ENCODE measurements around the gene POPDC2. TPM values are rescaled to one million over a fixed set of nuclear protein-coding genes. Genes with fewer than 3 reads are reported as not detected.

The POPDC2 gene
- total and polyA plus RNA-seq, 10 of the 15 experiments (the other 5 are each of a cell fraction or from before 2014, with no cell fraction given) = 1.8 to 12.7 (median 3.5) TPM

- ChIA-PET POLR2A (interaction anchor here (6.2 to 10.4 kb wide), 4 partner anchors 9 to 40 kb away, joined by 57 to 133 read pairs (median 104); partner anchors contain the start of genes ADPRH and CD80), CTCF (interaction anchor here (0.6 to 6.0 kb wide), 5 partner anchors 11 to 83 kb away, joined by 3 to 71 read pairs (median 13); no protein-coding TSS in a partner anchor), RAD21 (ENCODE audit: unreplicated experiment) (interaction anchor here (0.7 to 7.0 kb wide), 8 partner anchors 16 to 134 kb away, joined by 3 to 147 read pairs (median 4); partner anchors contain the start of genes CD80, COX17 and TMEM39A), SMC1A (ENCODE audit: uncharacterized antibody, unreplicated experiment) (interaction anchor here (1.0 to 4.5 kb wide), 10 partner anchors 8 to 82 kb away, joined by 3 to 41 read pairs (median 10); partner anchors contain the start of genes ADPRH and CD80)
- in situ Hi-C loops (cut with MboI) (loop anchor here (5.0 kb wide), 1 partner anchor 80 kb away; the partner anchor contains the start of gene COX17), intact Hi-C loops (cut with micrococcal nuclease; ENCODE audit: unreplicated experiment) (loop anchor here (1.0 kb wide), 3 partner anchors 17 to 35 kb away; no protein-coding TSS in a partner anchor)
- Histone ChIP-seq H3K4me2 (ENCODE audit: control insufficient read depth, insufficient read depth) (peak within 1 kb of the TSS; percentile 80), H3K9ac (ENCODE audit: control insufficient read depth, insufficient read depth, low read length) (peak within 1 kb of the TSS; percentile 80), H3K27me3 (replicated peaks in 1 of 2; ENCODE audit: control insufficient read depth in 2 of 2, insufficient read depth in 2 of 2, low read length in 1 of 2) (no peaks in the 10 kb centered on the region), H3K36me3 (ENCODE audit: control insufficient read depth in 2 of 2, insufficient read depth in 2 of 2, low read length in 1 of 2) (no peaks in the 10 kb centered on the region), H3K4me3 (peak within 1 kb of the TSS; percentile 43), H3K4me1 (ENCODE audit: control insufficient read depth, insufficient read depth, low read length) (peaks cover 59% of the 10 kb centered on the region), H3K27ac (ENCODE audit: control insufficient read depth, insufficient read depth) (peak within 1 kb of the TSS; percentile 87), H4K20me1 (ENCODE audit: control insufficient read depth, insufficient read depth) (no peaks in the 10 kb centered on the region), H3K9me3 (replicated peaks; ENCODE audit: control insufficient read depth, insufficient read depth, low read length) (no peaks in the 10 kb centered on the region), H3K79me2 (ENCODE audit: control insufficient read depth, insufficient read depth, low read length) (peaks cover 25% of the 10 kb centered on the region), H2AFZ (ENCODE audit: control insufficient read depth, low read depth, low read length) (peak within 1 kb of the TSS; percentile 37)
- DNase-seq (ENCODE audit: low read depth, low spot score) (no peak), ATAC-seq (peak; percentile 2), FAIRE-seq (no peak)
- WGBS (ENCODE audit: insufficient coverage, insufficient replicate concordance, low lambda C conversion rate, missing lambda C conversion rate) = under 1% methylated on average over 7 of the region's 7 CpGs
- TSS peak; percentile 48 for BruUV-seq (replicated peaks)
- TF ChIP-seq SMAD5 (IDR thresholded peaks at IDR 0.05; ENCODE audit: low read depth) (peak; percentile 81), BRCA1 (IDR thresholded peaks at IDR 0.05; ENCODE audit: low read depth, low read length) (no peak), DPF2 (IDR thresholded peaks at IDR 0.05) (peak; percentile 64), HDAC6 (IDR thresholded peaks at IDR 0.05; ENCODE audit: unreplicated experiment) (no peak), ZZZ3 (IDR thresholded peaks at IDR 0.05; ENCODE audit: control insufficient read depth, insufficient read length, low read depth) (no peak), KLF5 (IDR thresholded peaks at IDR 0.05; ENCODE audit: partially characterized antibody) (no peak), RAD21 (IDR thresholded peaks at IDR 0.05; ENCODE audit: insufficient read depth, low read depth, low read length) (no peak), CTCF (IDR thresholded peaks at IDR 0.05 in 2 of 3, conservative IDR thresholded peaks at IDR 0.05 in 1 of 3; ENCODE audit: control insufficient read depth in 2 of 3, extremely low read depth in 1 of 3, insufficient read depth in 1 of 3, low read depth in 3 of 3, low read length in 3 of 3) (no peak), CBX3 (IDR thresholded peaks at IDR 0.05; ENCODE audit: borderline replicate concordance, low read depth) (no peak), MXI1 (IDR thresholded peaks at IDR 0.05; ENCODE audit: low read depth, low read length) (peak; percentile 63; the same call in 1 of the 2 replicates), IKZF1 (conservative IDR thresholded peaks at IDR 0.05) (peak; percentile 67; the same call in 1 of the 2 replicates), WRNIP1 (IDR thresholded peaks at IDR 0.05; ENCODE audit: borderline replicate concordance, low read depth, low read length) (no peak), RFX5 (IDR thresholded peaks at IDR 0.05; ENCODE audit: low read depth, low read length) (no peak), ZNF207 (IDR thresholded peaks at IDR 0.05; ENCODE audit: borderline replicate concordance) (no peak; the same call in 1 of the 2 replicates), CBX5 (IDR thresholded peaks at IDR 0.05; ENCODE audit: low read depth) (0 out of 2 replicates have a peak, but pooled peaks have one; percentile 27), ATF2 (IDR thresholded peaks at IDR 0.05; ENCODE audit: low read length) (no peak; the same call in 1 of the 2 replicates), NR2C2 (IDR thresholded peaks at IDR 0.05; ENCODE audit: borderline replicate concordance, control insufficient read depth, insufficient read length, low read depth) (no peak), SIN3A (IDR thresholded peaks at IDR 0.05; ENCODE audit: low read depth, low read length) (no peak), IRF4 (IDR thresholded peaks at IDR 0.05; ENCODE audit: low read depth, low read length) (no peak), FOXK2 (IDR thresholded peaks at IDR 0.05) (no peak), EGR1 (IDR thresholded peaks at IDR 0.05; ENCODE audit: borderline replicate concordance in 1 of 2, low read depth in 2 of 2, low read length in 2 of 2) (no peak), HDAC2 (IDR thresholded peaks at IDR 0.05) (no peak)
These were observed 62.7 kb downstream of the POPDC2 start, which contains the start of gene PLA1A for GRCh38 chr3:119597548-119598288. Gene PLA1A (plus strand): TSS chr3:119597885. CDS start chr3:119597914, 29 bp downstream.
